ENCODE measurements around the gene PCDH18. TPM values are rescaled to one million over a fixed set of nuclear protein-coding genes. Genes with fewer than 3 reads are reported as not detected.
"Not testable (repeated sequence)": the region's sequence is repeated elsewhere in the genome, so short reads cannot be mapped to it uniquely, and the experiment has no call there.

PCDH18 gene
- total RNA-seq, 1 donor from 2014 or later, result 0.07 TPM

- DNase-seq (ENCODE audit: low read depth, low spot score), result no peak
Measured at GRCh38 chr4:137531168-137531985, 917 bp downstream of the PCDH18 start.

- no peak for DNase-seq (ENCODE audit: low read depth, low spot score)
Measured at GRCh38 chr4:137530176-137530575, 2.1 kb downstream of the PCDH18 start.

- DNase-seq (ENCODE audit: low read depth, low spot score), result no peak
Measured at GRCh38 chr4:137529432-137529831, 2.9 kb downstream of the PCDH18 start.

GRCh38 chr4:137528673-137529072 is 3.6 kb downstream of the PCDH18 start:
- DNase-seq (ENCODE audit: low read depth, low spot score), result no peak

- no peak for DNase-seq (ENCODE audit: low read depth, low spot score)
Measured at GRCh38 chr4:137526681-137527080, 5.6 kb downstream of the PCDH18 start.

GRCh38 chr4:137524725-137525369 is 7.4 kb downstream of the PCDH18 start:
- DNase-seq (ENCODE audit: low read depth, low spot score), result no peak

GRCh38 chr4:137523329-137523728 is 9.0 kb downstream of the PCDH18 start:
- DNase-seq (ENCODE audit: low read depth, low spot score), result no peak

- no peak for DNase-seq (ENCODE audit: low read depth, low spot score)
Measured at GRCh38 chr4:137521053-137521452, 11.2 kb downstream of the PCDH18 start.

- no peak for DNase-seq (ENCODE audit: low read depth, low spot score)
Measured at GRCh38 chr4:137519406-137519805, 12.9 kb downstream of the PCDH18 start.

- not testable (repeated sequence) for DNase-seq (ENCODE audit: low read depth, low spot score)
Measured at GRCh38 chr4:137517323-137517722, 15.0 kb downstream of the PCDH18 start.

GRCh38 chr4:137514406-137515111 is 17.7 kb downstream of the PCDH18 start:
- DNase-seq (ENCODE audit: low read depth, low spot score), result no peak

GRCh38 chr4:137510557-137511265 is 21.6 kb downstream of the PCDH18 start:
- DNase-seq (ENCODE audit: low read depth, low spot score), result no peak

GRCh38 chr4:137509855-137510282 is 22.4 kb downstream of the PCDH18 start:
- no peak for DNase-seq (ENCODE audit: low read depth, low spot score)

GRCh38 chr4:137502339-137503129 is 29.8 kb downstream of the PCDH18 start:
- DNase-seq (ENCODE audit: low read depth, low spot score), result no peak

GRCh38 chr4:137496267-137496666 is 36.0 kb downstream of the PCDH18 start:
- not testable (repeated sequence) for DNase-seq (ENCODE audit: low read depth, low spot score)

GRCh38 chr4:137495578-137495977 is 36.7 kb downstream of the PCDH18 start:
- no peak for DNase-seq (ENCODE audit: low read depth, low spot score)

GRCh38 chr4:137483313-137483959 is 48.9 kb downstream of the PCDH18 start:
- DNase-seq (ENCODE audit: low read depth, low spot score), result not testable (repeated sequence)

- not testable (repeated sequence) for DNase-seq (ENCODE audit: low read depth, low spot score)
Measured at GRCh38 chr4:137479657-137480056, 52.6 kb downstream of the PCDH18 start.

- DNase-seq (ENCODE audit: low read depth, low spot score), result no peak
Measured at GRCh38 chr4:137476345-137476744, 55.9 kb downstream of the PCDH18 start.

GRCh38 chr4:137474711-137475301 is 57.5 kb downstream of the PCDH18 start:
- DNase-seq (ENCODE audit: low read depth, low spot score), result no peak
